Activated T-cell treated with anti-CD3 and anti-CD28 coated beads for 24 hours (primary cell): Measurements from ENCODE around the gene MTHFSD.

Source experiments
- DNase-seq: peaks from one replicate; pipeline ENCODE4 v3.0.0-alpha.2; 2020; ENCODE audit warnings: low read depth

The MTHFSD gene

GRCh38 chr16:86490859-86491639, 64.0 kb downstream of the MTHFSD start:
- no peak for DNase-seq

GRCh38 chr16:86485746-86486145, 69.3 kb downstream of the MTHFSD start:
- DNase-seq, result no peak

GRCh38 chr16:86484240-86484639, 70.8 kb downstream of the MTHFSD start:
- DNase-seq, result no peak

- DNase-seq, result no peak
These were observed 73.4 kb downstream of the MTHFSD start for GRCh38 chr16:86481607-86482006.

- no peak for DNase-seq
These were observed 74.6 kb downstream of the MTHFSD start for GRCh38 chr16:86480444-86480843.
